GM19468 (cell line): Measurements from ENCODE around the gene PRUNE1.

Source experiments
- ATAC-seq: cut with Tn5 transposase; IDR thresholded peaks from one replicate; pipeline ENCODE4 v1.9.1; 2021; ENCODE audit warnings: mild to moderate bottlenecking, moderate library complexity, moderate number of reproducible peaks; ENCODE audit not compliant: unreplicated experiment; ENCODE audit errors: extremely low read depth

Gene PRUNE1

DNA sequence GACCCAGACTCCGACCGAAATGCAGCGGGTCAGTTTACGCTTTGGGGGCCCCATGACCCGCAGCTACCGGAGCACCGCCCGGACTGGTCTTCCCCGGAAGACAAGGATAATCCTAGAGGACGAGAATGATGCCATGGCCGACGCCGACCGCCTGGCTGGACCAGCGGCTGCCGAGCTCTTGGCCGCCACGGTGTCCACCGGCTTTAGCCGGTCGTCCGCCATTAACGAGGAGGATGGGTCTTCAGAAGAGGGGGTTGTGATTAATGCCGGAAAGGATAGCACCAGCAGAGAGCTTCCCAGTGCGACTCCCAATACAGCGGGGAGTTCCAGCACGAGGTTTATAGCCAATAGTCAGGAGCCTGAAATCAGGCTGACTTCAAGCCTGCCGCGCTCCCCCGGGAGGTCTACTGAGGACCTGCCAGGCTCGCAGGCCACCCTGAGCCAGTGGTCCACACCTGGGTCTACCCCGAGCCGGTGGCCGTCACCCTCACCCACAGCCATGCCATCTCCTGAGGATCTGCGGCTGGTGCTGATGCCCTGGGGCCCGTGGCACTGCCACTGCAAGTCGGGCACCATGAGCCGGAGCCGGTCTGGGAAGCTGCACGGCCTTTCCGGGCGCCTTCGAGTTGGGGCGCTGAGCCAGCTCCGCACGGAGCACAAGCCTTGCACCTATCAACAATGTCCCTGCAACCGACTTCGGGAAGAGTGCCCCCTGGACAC, 39.8 kb downstream of the PRUNE1 start:
- no peak for ATAC-seq

DNA sequence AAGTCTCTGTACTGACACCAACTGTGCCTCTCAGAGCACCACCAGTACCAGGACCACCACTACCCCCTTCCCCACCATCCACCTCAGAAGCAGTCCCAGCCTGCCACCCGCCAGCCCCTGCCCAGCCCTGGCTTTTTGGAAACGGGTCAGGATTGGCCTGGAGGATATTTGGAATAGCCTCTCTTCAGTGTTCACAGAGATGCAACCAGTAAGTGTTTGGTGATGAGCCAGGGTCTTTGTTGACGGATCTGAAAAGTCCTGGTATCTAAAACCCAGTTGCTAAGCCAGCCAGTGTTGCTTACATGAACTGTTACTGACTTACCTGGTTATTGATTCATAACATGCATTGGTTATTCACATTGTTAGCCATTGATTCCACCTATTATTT, 40.4 kb downstream of the PRUNE1 start:
- no peak for ATAC-seq

DNA sequence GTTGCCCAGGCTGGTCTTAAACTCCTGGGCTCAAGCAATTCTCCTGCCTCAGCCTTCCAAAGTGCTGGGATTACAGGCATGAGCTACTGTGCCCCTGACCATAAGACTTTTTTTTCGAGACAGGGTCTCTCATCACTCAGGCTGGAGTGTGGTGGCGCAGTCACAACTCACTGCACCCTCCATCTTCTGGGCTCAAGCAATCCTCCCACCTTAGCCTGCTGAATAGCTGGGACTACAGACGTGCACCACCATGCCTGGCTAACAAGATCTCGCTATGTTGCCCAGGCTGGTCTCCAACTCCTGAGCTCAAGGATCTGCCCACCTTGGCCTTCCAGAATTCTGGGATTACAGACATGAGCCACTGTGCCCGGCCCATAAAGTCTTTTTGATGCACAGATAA, 41.2 kb downstream of the PRUNE1 start:
- no peak for ATAC-seq

DNA sequence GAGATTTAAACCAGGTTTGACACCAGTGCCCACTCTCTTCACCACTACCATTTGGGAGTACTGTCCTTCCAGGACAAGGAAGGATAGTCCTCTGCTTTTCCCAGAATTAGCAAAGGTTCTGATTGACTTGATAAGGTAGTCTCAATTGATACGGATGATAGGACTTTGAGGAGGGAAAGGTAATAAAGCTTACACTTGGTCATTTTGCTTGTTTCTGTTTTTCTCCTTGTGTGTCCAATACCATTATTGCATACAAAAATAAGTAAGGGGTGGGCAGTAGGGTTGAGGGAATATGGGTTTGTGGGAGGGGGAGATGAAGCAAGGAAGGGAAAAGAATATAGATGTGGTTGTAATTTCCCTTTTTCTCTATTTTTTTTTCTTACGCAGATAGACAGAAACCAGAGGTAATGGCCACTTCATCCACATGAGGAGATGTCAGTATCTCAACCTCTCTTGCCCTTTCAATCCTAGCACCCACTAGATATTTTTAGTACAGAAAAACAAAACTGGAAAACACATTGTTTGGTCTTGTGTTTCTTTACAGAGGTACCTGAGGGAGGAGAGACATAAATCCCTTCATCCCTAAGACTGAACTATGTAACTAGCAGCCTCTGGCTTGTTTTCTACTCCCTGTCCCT, 41.9 kb downstream of the PRUNE1 start:
- ATAC-seq = no peak

DNA sequence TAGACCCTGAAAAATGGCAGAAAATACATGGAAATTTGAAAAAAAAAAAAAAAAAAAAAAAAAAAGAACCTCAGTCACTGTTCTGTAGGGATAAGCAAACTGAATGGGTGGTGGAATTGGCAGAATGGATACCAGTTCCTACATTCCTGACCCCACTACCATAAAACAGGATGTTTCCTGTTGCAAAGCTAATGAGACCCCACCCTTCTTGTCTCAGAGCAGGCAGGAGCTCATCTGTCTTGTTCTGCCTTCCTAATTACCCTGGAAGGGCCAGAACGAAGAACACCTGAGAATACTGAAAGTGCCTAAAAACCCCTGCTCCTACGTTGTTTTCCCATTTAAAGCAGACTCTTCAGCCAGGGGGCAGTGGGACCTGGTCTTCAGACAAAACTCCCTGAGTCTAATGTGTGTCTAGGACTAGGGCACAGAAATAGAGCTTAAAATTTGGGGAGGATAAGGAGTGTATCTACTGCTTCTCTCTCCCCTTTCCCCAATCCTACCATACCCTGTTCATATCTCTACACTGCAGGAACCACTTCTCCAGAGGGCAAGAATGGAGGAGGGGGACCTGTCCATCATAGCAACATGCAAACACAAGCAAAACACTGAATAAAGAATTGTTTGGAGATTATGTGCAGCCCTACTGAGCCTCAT, 43.2 kb downstream of the PRUNE1 start:
- ATAC-seq = no peak

DNA sequence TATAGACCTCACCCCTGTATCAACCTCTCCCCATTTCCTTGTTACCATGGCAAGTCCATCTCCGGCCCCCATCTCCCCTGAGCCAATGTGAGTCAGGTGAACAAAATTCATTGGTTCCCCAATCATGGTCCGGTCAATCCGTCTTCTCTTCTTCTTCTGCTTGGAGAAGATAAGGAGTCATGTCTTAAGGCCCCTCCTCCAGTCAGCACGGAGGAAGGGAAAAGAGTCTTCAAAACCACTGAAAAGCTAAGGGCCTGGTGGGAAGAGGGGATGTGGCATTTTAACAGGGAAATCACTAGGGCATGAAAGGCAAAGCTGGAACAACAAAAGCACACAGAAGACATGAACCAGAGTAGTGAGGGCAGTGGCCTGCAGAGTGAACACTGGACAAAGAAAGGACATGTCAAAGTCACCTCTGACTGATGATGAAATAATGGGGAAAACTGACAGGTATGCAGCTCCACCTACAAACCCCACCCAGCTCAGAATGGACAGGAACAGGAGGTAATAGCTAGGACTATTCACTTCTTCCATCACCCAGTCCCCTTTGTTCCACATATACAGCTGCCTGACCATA, 46.8 kb downstream of the PRUNE1 start:
- ATAC-seq = no peak

DNA sequence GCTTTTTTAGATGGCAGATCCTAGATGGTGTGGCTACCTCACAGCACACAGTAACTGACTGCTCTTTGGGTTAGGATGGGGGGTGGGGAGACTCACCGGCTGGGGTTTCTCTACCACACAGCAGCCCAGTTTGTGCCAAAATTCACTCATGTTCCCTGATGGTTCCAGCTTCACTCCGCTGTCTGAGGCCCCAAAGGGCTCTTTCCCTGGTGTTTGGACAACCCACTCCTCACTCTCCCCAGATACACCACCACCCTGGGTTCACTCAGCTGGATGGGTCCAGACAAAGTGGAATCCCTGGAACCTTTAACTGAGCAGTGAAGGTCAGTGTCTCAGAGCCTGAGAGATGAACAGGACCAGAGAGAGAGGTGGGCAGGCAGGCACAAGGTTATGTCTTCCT, 47.3 kb downstream of the PRUNE1 start:
- ATAC-seq = no peak

DNA sequence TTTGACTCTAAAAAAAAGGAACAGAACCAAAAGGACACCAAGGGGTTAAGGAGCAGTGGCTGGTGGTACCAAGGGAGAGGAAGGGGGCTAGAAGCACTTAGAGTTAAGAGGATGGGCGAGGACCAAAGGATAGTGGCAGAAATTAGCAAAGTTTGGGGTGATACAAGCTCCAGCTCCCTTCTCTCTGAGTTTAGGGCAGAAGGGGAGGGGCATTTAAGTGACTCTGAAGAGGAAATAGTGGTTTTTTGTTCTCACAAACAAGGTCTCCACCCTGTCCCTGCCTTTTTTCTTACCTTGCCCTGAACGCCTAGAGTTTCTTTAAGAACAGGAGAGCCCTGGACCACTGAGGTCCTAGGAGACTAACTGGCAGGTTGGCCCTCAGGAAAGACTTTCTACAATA, 47.9 kb downstream of the PRUNE1 start:
- ATAC-seq = no peak

DNA sequence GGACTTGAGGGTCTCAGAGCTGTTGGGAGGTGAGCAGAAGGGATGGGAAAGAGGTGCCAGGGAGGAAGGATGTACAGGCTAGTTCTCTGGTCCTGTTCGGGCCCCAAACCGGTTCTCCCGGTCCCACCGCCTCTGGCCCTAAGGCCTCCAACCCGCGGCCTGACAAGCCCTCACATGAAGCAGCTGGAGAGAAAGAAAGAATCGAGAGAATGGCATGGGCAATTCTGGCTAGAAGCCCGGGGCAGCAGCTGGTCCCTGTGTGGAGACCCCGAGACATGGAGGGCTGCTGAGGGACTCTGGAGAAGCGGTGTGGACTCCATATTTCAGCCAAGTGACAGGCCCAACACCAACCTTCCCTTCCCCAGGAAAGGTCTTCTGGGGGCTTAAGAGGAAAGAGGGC, 50.4 kb downstream of the PRUNE1 start:
- no peak for ATAC-seq

DNA sequence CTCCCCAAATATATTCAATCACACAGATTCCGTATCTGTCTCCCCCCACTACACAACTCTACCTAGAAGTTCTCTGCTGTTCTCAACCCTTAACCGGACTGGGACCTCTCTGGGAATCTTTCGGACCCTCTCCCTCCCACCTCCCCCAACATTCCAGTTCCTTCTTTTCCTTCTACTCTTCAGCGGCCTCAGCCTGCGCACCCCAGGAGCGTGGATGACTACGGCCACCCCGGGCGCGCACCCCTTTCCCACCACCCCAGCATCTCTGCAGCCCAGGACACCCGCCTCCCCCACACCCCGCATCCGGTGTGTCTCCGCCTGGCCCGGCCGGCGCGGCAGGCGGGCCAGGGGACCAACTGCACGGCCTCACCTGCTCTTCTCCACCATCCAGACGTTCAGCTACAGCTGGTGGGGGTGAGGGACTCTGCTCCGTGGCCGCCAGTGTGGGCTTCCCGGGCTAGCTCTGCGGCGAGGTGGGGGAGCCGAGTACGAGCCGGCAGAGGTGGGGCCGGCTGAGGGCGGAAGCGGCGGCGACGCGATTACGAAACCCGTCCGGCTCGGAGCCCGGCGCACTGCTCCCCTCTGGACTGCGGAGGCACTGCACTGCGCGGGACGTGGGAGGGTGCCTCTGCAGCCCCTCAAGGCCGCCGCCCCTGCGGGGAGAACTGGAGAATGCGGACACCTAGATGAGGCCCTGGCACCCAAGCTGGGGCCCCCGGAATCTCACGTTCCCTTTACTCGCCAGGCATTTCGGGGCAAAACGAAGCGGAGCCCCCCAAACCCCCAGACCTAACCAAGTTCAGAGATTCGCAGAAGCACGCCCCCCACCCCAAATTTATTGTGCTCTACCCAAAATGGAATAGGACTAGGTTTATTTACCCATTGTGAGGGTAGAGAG, 51.1 kb downstream of the PRUNE1 start, which contains the start of gene CDC42SE1:
TSS of gene CDC42SE1 (minus strand) at position 514 of the 898 bp plus-strand sequence. CDS start 3,892 bp downstream, outside the sequence.
- peak; percentile 63 for ATAC-seq

DNA sequence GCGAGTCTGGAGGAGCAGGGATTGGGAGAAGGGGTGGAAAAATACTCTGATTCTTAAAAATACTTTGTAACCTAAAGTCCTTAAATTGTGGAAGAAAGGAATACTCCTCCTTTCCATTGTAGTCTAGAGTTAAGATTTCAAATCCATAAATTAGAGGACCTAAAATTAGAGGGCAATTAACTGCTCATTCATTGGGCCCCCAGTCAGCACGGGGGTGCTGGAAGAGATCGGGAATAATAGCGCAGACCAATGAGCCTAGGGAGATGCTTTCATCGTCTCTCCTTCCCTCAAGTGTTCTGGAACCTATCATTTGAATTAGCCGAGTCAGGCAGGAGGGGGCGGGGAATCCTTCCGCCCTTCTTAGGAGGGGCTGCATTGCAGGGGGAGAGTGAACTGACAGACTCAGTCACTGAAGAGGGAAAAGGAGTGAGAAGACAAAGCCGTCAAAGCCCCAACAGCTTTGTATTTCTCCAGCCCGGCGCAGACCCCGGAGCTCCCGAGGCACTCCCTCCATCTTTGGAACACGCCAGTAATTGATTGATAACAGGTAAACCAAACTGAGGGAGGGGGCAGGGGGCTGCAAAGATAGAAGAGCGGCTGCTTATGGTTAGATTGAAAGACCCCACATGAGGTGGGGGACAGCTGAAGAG, 51.9 kb downstream of the PRUNE1 start, which contains the start of gene MLLT11:
TSS of gene MLLT11 (plus strand) at position 391 of the 650 bp plus-strand sequence. CDS start 6,828 bp downstream, outside the sequence.
- no peak for ATAC-seq

DNA sequence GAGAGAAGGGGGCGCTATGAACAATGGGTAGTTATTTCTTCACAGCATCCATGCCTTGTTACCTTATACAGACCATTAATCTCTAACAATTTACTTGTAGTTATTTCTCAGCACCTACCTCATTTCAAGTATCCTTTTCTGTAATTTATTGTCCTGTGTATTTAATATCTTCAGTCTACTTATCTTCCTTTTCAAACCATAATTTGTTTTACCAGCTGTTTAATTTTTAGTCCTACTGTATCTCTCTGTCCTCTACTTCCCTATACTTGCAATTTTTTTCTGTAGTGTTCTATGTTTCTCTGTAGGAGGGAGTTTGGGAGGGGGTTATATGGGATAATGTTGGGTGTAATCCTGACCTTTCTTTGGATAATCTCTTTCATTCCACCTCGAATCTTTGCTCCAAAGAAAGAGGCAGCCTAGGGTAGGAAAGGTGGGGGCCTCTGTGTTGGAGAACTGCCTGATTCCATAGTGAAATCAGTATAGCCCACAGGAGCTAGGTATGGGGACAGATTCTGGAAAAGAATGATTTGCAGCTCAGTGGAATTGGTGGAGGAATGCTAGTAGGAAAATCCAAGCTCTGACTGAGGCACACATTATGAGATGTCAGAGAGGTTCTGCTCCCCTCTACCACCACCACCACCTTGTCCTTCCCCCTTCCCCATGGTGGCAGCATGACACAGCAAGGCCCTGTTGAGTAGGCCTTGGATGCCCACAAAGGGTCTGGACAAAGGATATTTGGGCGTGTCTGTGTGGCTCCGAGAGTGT, 52.6 kb downstream of the PRUNE1 start:
- no peak for ATAC-seq

DNA sequence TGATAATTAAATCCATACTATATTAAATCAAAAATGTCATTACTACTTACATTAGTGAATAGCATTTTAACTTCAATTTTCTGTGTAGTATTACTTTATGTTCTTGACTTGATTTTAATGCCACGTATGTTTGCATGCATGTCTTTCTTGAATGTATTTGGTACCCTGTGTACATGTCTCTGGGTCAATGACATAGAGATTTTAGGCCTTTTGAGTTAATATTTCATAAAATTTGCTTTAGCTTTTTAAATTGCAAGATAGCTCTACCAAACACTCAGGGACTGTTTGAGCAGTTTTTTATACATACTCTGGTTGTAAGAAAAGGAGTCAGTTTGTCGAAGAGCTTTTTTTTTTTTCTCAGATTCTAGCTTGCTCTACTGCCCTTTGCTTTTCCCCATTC, 53.5 kb downstream of the PRUNE1 start:
- ATAC-seq = no peak

DNA sequence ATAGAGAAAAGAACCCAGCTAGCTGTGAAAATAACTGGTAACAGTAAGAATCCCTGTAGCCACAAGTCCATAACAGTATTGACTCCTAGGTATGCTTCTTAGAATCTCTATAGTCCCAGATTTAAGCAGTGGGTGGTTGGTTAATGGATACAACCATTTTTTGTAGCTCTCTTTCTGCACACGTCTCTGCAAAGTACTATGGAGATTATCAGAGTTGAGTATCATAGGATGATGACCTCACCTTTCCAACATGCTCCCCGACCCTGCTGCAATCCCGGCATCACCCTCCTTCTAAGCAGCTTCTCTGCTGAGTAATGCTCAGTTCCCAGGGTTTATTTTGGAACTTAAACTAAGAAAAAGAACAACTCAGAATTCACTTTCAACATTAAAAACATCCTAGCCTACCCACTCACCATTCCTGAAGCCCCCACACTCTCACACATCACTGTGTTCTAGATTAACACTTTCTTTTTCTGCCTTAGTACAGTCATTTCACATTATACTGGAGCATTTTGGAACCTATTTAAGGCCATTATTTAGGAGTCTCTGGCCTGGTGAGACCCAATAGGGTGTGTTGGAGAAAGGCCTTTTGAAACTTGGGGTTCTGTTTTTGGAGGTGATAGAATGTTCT, 54.6 kb downstream of the PRUNE1 start:
- ATAC-seq = no peak

DNA sequence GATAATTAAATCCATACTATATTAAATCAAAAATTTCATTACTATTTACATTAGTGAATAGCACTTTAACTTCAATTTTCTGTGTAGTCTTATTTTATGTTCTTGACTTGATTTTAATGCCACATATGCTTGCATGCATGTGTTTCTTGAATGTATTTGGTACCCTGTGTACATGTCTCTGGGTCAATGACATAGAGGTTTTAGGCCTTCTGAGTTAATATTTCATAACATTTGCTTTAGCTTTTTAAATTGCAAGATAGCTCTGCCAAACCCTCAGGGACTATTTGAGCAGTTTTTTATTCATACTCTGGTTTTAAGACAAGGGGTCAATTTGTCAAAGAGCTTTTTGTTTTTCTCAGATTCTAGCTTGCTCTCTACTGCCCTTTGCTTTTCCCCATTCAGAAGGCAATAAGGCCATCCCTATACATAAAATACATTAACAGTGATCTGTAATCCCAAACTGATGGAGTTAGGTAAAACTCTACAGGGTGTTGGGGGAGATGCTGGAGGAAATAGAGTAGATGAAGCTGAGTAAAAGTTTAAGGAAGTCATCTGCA, 56.9 kb downstream of the PRUNE1 start:
- no peak for ATAC-seq

DNA sequence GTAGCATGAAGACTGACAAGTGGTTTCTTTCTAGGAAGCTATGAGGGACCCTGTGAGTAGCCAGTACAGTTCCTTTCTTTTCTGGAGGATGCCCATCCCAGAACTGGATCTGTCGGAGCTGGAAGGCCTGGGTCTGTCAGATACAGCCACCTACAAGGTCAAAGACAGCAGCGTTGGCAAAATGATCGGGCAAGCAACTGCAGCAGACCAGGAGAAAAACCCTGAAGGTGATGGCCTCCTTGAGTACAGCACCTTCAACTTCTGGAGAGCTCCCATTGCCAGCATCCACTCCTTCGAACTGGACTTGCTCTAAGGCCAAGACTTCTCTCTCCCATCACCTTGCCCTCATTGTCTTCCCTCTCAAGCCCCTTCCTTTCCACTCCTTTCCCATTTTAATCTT, 58.9 kb downstream of the PRUNE1 start:
- ATAC-seq = no peak

DNA sequence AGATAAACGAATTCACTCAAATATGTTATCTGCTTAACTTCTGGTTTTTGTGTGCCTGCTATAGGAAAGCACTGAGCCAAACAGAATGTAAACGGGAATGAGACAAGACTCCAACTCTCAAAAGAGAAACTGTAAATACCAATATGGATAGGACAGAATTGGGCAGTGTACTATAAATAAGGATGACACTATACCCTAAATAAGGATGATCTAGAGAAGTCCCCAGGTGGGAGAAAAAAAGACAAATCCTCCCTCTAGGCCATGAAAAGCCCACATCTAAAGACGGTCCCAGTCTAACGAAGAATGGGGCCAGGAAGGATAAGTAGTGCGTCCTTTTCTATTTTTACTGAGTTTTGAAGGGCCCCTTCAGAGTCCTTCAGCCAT, 60.8 kb downstream of the PRUNE1 start:
- no peak for ATAC-seq
